ENCODE data around the gene TSPAN15.

Gene TSPAN15

DNA sequence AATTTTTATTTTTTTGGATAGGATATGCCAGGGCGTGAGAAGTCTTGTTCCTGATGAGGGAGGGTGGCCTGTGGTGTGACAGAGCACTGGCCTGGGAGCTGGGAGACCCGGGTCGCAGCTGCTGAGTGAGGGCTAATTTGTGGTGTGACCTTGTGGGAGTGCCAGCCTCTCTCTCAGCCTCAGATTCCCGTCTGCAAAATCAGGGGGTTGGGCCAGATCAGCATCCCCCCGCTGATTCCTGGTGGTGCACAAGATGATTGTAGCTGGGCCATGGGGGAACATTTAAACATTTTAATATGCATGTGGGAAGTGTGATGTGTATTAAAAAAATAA, 14.9 kb downstream of the TSPAN15 start:
- TF ChIP-seq, protein P1, sequence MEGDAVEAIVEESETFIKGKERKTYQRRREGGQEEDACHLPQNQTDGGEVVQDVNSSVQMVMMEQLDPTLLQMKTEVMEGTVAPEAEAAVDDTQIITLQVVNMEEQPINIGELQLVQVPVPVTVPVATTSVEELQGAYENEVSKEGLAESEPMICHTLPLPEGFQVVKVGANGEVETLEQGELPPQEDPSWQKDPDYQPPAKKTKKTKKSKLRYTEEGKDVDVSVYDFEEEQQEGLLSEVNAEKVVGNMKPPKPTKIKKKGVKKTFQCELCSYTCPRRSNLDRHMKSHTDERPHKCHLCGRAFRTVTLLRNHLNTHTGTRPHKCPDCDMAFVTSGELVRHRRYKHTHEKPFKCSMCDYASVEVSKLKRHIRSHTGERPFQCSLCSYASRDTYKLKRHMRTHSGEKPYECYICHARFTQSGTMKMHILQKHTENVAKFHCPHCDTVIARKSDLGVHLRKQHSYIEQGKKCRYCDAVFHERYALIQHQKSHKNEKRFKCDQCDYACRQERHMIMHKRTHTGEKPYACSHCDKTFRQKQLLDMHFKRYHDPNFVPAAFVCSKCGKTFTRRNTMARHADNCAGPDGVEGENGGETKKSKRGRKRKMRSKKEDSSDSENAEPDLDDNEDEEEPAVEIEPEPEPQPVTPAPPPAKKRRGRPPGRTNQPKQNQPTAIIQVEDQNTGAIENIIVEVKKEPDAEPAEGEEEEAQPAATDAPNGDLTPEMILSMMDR (IDR thresholded peaks at IDR 0.05): no peak
- no peak for TF ChIP-seq ZFX (IDR thresholded peaks at IDR 0.05; ENCODE audit: borderline replicate concordance)
- H3K27ac ChIP-seq: no peak overlapping the region

DNA sequence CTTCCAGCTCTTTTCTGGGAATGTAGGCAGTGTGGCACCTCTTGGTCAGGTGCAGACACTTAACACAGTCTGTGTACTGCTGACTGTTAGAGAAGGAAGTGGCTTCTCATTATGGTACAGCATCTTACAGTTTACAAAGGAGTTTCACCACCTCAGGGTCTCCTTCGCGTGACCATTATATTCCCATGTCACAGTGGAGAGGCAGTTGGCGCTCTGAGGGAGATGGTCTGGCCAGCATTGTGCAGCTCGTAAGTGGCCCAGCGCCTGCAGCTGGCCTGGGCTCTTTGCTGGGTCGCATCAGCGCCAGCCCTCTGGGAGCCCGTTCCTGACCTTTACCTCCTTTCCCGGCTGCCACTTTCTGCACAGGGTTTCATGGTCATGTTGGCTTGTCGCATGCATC, 15.4 kb downstream of the TSPAN15 start:
- TF ChIP-seq, protein P1 (IDR thresholded peaks at IDR 0.05): no peak
- H3K27ac ChIP-seq: no peak overlapping the region

DNA sequence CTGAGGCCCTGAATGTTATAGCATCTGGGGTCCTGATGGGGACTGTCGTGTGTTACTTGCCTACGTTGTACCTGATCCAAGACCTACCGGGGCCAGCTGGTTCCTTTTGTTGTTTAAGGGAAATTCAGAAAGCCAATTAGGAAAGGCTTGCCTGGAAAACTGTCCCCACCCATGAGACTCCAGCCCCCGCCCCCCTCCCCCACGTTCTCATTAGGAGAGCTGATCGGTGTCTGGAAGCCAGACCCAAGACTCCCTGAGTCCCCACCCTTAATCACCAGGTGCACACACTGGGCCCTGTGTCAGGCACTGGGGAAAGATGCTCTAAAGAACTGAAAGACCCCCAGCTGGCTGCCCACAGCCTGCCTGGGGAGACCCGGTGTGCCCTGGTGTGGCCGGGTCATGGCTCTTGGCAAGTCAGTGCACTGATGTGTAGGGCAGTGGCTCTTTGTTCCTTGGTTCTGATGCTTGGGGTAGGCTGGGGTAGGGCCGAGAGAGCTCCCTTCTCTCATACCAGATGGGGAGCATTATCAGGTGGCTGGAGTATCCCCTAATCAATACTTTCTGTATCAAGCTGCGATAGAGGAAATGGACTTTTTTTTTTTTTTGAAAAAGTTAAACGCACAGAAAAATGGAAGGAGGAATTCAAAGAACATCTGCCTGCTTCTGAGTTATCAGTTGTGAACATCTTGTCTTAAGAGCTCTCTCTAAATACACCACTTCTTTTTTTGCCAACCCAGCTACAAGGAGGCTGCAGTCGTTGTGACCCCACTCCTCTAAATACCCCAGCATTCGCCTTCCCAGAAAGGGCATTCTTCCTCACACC, 16.9 kb downstream of the TSPAN15 start:
- TF ChIP-seq, protein P1 (IDR thresholded peaks at IDR 0.05): no peak
- no peak for TF ChIP-seq ZFX (IDR thresholded peaks at IDR 0.05; ENCODE audit: borderline replicate concordance)
- no peak overlapping the region for H3K27ac ChIP-seq

DNA sequence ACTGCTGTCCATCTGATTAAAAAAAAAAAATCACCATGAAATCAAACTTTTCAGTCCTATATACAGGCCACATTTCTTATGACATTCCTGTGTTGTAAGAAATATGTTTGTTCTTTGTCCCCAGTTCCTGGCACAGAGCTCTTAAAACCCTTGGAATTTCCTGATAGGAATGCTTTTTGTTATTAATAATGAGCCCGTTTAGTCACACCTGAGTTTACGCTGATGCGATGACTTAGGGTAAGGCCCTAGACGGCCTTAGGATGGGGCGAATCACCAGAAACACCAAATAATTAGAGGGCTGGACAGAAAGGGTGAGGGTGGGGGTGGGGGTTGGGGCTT, 17.5 kb downstream of the TSPAN15 start:
- H3K27ac ChIP-seq: no peak overlapping the region
- no peak for TF ChIP-seq ZFX (IDR thresholded peaks at IDR 0.05; ENCODE audit: borderline replicate concordance)
- TF ChIP-seq, protein P1 (IDR thresholded peaks at IDR 0.05): no peak

DNA sequence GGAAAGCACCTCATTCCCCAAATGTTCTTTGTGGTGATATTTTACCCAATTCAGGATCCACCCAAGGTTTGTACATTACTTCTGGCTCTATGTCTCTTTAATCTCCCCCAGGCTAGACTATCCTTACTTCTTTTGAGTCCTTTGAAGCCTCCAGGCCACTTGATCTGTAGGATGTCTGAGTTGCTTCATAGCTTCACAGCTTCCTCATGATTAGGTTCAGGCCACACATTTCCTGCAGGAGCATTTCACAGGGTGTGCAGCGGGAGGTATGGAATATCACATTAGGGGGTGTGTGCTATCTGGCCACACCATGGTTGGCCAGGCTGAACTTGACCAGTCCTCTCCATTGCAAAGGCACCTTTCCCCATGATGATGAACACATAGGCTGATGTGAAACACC, 18.7 kb downstream of the TSPAN15 start:
- H3K27ac ChIP-seq: no peak overlapping the region
- TF ChIP-seq, protein P1 (IDR thresholded peaks at IDR 0.05): no peak
- no peak for TF ChIP-seq ZFX (IDR thresholded peaks at IDR 0.05; ENCODE audit: borderline replicate concordance)

DNA sequence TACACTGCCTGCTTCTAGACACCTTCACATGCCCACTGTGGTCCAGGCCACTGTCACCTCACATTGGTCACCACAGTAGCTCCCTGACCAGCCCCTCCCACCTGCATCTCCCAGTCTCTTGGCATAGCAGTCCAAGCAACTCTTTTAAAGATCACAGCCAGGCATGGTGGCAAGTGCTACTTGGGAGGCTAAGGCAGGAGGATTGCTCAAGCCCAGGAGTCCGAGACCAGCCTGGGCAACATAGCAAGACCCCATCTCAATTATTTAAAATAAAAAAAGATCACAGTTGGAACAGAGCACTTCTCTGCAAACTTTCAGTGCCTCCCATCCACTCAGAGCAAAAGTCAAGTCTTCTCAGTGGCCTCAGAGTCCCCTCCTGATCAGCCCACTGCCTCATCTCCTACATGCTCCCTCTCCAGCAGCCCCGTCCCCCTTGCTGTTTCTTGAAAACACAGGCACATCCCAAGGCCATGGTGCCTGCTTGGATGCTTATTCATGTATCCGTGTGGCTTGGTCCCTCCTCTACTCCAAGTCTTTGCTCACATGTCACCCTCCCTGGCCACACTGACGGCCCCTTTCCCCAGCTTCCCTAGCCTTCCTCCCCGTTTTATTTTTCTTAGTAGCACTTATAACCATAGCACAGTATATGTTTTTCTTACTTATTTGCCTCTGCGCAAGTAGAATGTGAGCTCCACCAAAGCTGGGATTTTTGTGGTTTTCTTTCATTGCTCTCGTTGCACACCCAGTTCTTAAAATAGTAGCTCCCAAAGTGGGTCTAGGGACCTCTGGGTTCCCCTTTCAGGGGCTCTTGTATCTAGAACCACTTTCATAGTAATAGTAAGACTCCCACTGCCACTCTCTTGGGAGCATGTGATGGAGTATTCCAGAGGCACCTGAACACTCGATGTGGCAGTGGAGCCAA, 19.5 kb downstream of the TSPAN15 start:
- TF ChIP-seq ZFX (IDR thresholded peaks at IDR 0.05; ENCODE audit: borderline replicate concordance): no peak
- TF ChIP-seq, protein P1 (IDR thresholded peaks at IDR 0.05): no peak

DNA sequence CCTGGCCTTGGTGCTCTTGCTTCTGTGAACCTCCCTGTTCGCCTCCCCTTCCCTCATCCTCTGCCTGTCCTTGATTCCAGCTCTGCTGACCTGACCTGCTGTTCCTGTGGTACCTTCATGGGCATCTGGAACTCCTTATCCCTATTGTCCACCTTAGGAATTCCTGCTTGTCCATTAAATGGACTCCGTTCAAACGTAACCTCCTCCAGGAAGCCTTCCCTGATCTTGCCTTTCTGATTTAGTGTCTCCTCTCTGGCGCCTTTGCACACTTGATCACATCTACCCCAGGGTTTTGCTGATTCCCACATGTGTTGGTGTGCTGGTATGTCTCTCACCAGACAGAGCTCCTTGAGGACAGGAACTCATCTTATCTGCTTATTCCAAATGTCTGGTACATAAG, 20.9 kb downstream of the TSPAN15 start:
- TF ChIP-seq ZFX (IDR thresholded peaks at IDR 0.05; ENCODE audit: borderline replicate concordance): no peak
- TF ChIP-seq, protein P1 (IDR thresholded peaks at IDR 0.05): no peak
- H3K27ac ChIP-seq: no peak overlapping the region

More for the DNA sequence above, 19.5 kb downstream of the TSPAN15 start:
- no peak overlapping the region for H3K27ac ChIP-seq

All from 22Rv1 (cell line).